Tongue (tissue), 2 donors: Measurements from ENCODE around the gene CNGA2. TPM values are rescaled to one million over a fixed set of nuclear protein-coding genes. Genes with fewer than 3 reads are reported as not detected.

Experiments
- DNase-seq: peaks from one replicate; pipeline ENCODE4 v3.0.0-alpha.2; 2015
- total RNA-seq: library from RNA; depleted of rRNA; stranded (reverse); fragments of >200 nt; gene quantifications from one replicate; pipeline ENCODE4 v1.2.3, GENCODE V29; 2014

The CNGA2 gene
- total RNA-seq, 1 donor from 2014 or later, result not detected

- DNase-seq, result peak; percentile 75
These were observed 18.9 kb downstream of the CNGA2 start for GRCh38 chrX:151753313-151754046.

DNA sequence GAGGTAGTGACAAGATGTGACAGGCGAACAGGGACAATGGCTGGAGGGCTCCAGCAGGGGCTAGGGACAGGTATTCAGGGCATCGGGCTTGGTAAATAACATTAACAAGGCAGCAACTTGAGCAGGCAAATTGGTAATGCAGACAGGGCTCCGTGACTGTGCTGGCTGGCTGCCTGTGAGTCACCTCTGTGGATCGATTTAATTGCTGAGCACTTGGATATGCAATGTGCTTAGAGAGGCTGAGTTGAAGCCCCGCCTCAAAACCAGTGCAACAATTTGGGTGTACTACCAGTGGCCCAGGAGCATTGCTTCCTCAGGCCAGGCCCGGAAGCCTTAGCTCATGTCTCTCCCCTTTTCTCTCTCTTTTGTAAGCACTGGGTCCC lies 19.5 kb downstream of the CNGA2 start:
- peak; percentile 15 for DNase-seq

DNA sequence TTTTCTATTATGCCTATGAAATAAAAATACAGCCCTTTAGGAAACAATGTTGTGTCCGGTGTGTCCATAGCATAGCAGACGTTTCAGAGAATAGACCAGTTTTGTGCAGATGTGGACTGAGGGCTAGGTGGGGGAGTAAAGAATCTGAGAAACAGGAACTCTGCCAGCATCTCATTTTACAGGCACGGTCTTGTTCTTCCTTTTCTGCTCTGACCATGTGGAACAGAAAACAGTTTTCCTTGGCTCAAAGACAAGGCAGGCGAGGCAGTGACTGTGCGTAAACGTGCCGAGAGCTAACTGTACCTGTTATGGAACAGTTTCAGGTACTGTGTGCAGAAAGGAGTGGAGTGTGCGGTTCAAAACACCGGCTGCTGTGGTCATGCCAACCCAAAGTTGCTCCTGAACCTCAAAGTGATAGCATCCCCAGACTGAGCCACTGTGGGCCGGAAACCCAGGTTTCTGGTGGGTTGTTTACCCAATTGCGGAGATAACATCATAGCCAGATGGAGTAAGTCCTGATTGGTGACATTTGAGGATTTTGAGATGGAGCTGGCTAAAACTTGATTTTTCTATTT lies 20.2 kb downstream of the CNGA2 start:
- DNase-seq, result peak; percentile 76

- DNase-seq, result no peak
These were observed 24.6 kb downstream of the CNGA2 start for GRCh38 chrX:151759041-151759708.

DNA sequence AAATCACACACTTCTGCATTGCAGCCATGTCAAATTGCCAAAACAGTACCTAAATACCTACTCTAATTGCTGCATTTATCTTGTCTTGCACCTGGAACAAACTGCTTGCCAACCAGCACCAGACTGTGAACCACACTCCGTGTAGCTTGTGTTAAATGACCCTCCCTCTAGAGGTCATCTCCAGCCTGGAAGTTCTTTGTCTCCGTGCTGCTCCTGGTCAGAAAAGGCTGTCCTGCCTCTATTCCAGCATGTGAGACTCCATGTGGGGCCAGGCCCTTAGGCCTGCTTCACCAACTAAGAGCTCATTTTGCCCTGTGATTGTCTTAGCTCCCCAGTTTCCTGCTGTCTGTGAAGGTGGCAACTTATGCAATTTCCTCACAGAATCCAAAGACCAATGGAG lies 28.3 kb downstream of the CNGA2 start:
- no peak for DNase-seq

GRCh38 chrX:151763711-151764110 lies 29.2 kb downstream of the CNGA2 start:
- no peak for DNase-seq

- no peak for DNase-seq
These were observed 30.5 kb downstream of the CNGA2 start for GRCh38 chrX:151765026-151765425.

DNA sequence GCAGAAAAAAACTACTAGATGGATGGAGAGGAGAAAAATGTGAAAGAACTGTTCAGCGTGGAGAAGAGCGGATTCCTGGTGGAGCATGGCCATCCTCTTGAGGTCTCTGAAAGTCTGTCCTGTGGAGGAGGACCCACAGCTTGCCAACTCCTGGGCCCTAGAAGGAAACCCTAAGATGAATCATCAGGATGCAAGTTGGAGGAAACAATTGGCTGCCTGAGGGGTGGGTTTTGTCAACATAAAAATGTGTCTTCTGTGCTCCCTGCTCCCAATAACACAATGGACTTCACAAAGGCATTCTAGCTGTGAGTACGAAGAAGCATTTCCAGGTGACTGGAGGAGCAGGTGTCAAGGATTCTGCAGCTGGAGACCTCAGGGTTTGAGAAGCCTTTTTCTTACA lies 37.2 kb downstream of the CNGA2 start:
- DNase-seq, result no peak

GRCh38 chrX:151773434-151773833 lies 38.9 kb downstream of the CNGA2 start:
- no peak for DNase-seq

DNA sequence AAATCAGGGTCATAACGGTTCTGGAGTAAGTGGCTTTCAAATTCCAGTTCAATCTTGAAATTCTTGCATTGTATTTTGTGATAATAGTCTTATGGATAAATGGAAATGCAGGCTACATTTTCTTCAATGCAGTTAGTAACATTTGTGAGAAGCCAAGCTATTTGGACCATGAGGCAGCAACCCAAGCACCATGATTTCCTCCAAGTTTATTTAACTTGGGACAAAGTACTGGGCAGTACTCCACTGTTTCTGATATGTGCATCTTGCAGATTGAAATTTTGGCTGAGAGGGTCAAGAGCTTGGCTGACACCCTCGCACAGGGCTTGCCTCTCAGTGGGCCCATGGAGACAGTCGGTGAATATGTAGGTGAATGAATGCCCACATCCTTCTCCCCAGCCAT lies 39.9 kb downstream of the CNGA2 start:
- DNase-seq, result no peak

GRCh38 chrX:151776181-151776731 lies 41.7 kb downstream of the CNGA2 start:
- peak; percentile 92 for DNase-seq

DNA sequence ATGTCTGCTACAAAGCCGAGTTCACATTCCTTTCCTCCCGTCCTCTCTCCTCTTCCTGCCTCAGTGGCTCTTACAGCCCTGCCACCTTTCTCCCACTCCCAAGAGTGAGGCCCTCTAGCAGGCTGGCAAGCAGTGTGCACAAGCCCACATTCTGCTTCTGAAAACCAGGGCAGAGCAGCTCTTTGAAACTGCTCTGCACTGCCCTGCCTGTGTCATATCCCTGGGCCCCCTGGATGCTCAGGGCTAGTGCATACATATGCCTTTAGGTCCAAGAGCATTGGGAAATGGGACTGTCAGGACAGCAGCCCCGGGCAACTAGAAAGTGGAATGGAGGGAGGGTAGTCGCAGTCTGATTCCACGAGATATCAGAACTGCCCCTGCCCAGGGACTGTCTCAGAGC lies 42.4 kb downstream of the CNGA2 start:
- no peak for DNase-seq

GRCh38 chrX:151779258-151779657 lies 44.7 kb downstream of the CNGA2 start:
- no peak for DNase-seq

DNA sequence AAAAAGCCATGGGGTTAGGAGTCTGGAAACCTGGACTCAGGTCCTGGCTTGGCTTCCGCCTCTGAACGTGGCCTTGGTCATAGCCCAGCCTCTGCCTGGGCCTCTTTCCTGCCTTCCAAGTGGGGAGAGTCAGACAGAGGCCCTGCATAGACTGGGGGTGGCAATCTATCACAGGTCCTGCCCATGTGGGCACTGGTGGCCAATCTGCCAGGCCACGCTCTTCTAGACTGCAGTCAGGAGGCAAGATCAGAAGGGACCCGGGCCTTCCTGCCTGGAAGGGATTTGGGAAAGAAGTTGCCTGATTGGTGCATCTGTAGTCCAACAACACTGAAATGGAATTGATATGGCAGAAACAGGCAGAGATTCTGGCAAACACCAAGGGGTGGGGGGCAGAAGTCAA lies 46.1 kb downstream of the CNGA2 start:
- DNase-seq, result no peak

DNA sequence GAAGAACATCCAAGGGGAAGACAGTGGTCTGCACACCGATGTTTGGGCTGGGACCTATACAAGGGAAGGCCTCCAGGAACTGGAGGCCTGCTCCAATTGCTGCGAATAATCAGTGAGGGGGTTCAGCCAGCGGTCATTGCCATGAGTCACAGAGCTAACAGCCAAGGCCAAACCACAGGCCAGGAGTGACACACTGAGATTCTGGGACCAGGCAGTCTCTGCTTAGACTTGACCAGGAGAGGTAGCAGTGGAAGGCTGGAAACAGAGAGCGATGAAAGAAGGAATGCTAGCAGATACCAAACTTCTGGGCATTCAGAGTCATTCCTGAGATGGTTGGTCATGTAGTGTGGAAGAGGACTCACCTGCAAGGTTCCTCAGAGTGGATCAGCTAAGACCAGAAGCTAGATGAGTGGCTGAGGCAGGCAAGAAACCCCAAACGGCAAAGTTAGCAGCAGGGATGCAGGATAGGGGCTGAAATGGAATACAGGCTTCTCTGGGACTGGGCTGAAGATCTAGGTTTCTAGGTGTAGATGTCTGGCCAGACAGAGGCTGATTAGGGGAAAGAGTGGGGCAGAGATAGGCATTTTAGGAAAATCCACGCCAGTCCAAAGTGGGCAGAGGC lies 54.7 kb downstream of the CNGA2 start:
- peak; percentile 80 for DNase-seq

- DNase-seq, result peak; percentile 58
These were observed 56.1 kb downstream of the CNGA2 start for GRCh38 chrX:151790481-151791160.

DNA sequence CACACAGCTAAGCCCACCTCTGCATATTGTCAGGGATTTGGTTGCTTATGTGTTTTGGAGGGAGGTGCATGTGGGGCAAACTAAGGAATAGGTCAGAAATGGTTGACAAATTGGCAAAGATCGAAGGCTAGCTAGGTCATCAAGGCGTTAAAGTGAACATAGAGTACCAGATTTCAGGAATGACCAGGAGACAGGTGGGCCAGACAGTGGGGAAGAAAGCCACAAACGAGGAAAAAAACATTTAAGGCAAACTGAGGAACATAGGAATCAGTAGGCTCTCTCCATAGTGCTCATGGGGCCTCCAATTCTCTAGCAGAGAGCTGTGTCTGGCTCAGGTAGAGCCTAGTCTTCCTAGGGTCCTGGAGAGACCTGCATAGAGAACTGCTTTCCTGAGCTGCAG lies 57.4 kb downstream of the CNGA2 start:
- no peak for DNase-seq

DNA sequence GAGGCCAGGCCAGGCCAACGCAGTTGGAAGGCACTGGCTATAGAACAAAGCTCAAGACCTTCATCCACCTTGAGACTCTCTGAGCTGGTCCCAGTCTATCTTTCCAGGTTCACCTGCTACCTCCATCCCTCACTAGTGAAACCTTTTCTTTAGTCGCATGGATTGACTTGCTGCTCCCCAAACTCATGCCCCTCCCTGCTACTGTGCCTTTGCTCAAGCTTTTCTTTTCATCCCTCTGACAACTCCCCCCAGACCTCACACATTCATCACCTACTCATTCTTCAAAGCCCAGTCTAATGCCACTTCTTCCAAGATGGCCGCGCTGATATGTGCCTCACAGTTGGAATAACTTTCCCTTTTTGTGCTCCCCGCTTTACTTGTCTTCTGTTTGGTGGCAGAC lies 58.0 kb downstream of the CNGA2 start:
- DNase-seq, result no peak

DNA sequence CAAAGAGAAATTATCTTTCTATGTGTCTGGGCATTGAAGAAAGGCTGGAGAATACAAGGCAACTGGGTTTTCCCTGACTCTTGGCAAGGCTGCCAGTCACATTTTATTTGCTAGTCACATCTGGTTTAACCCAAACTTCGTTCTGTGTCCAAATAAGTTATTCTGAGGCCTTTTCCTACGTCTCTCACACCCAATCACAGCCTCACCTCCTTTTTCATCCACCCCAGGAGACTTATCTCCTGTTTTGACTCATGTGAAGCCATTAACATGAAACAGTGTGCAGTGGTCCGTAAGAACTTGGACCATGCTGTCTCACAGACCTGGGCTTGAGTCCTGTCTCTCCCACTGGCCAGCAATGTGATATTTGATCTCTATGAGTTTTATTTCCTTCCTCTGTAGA lies 59.3 kb downstream of the CNGA2 start:
- DNase-seq, result no peak
